H1 (cell line): ENCODE measurements around the gene SH3BGRL. TPM values are rescaled to one million over a fixed set of nuclear protein-coding genes. Genes with fewer than 3 reads are reported as not detected.

ENCODE experiments used
- CTCF ChIA-PET: fragments of 300-600 bp; sonication (Branson Sonifier 250); formaldehyde crosslinking; loops from one replicate; lab custom pipeline; 2021; ENCODE audit not compliant: partially characterized antibody; lab: Charles Lee
- POLR2A ChIA-PET: fragments of 300-600 bp; sonication (Branson Sonifier 250); formaldehyde crosslinking; loops from one replicate; lab custom pipeline; 2021; ENCODE audit warnings: inconsistent platforms; ENCODE audit not compliant: partially characterized antibody; lab: Charles Lee
- DNase-seq, 2 experiments: peaks; one replicate each; pipeline versions ENCODE4 v3.0.0 to v3.0.0-alpha.2; 2010 to 2022; ENCODE audit warnings: low spot score in 2 of 2, low read depth in 1 of 2, mixed read lengths in 1 of 2
- FAIRE-seq: peaks from 2 replicates; lab custom pipeline; 2011; peaks lifted over from hg19 to GRCh38; lab: Jason Lieb, UNC
- H2AFZ ChIP-seq: 2 replicates; pipeline ENCODE4 v1.8.1; 2012; ENCODE audit warnings: low read length, inconsistent platforms
- H2AK5ac ChIP-seq: 2 replicates; pipeline ENCODE4 v1.6.1; 2013; ENCODE audit warnings: low read depth, low read length
- H2BK120ac ChIP-seq: replicated peaks from 2 replicates; pipeline ENCODE3; 2013; ENCODE audit warnings: low read depth, low read length, inconsistent platforms
- H2BK12ac ChIP-seq: 2 replicates; pipeline ENCODE4 v1.6.1; 2013; ENCODE audit warnings: low read depth, low read length
- H2BK15ac ChIP-seq: 2 replicates; pipeline ENCODE4 v1.6.1; 2013; ENCODE audit warnings: low read length
- H2BK20ac ChIP-seq: 2 replicates; pipeline ENCODE4 v1.6.1; 2013; ENCODE audit warnings: low read length
- H2BK5ac ChIP-seq: 2 replicates; pipeline ENCODE4 v1.6.1; 2013; ENCODE audit warnings: low read depth, low read length
- H3K14ac ChIP-seq: 2 replicates; pipeline ENCODE4 v1.6.1; 2013; ENCODE audit warnings: inconsistent platforms; ENCODE audit not compliant: insufficient read length
- H3K18ac ChIP-seq: 2 replicates; pipeline ENCODE4 v1.6.1; 2013; ENCODE audit warnings: low read length; ENCODE audit errors: extremely low read depth
- H3K23ac ChIP-seq: 2 replicates; pipeline ENCODE4 v1.6.1; 2013; ENCODE audit warnings: inconsistent platforms; ENCODE audit not compliant: insufficient read length
- H3K23me2 ChIP-seq: 2 replicates; pipeline ENCODE4 v1.6.1; 2013; ENCODE audit warnings: low read depth, low read length
- H3K27ac ChIP-seq: 2 replicates; pipeline ENCODE4 v1.6.1; 2011; ENCODE audit warnings: low read depth, low read length, inconsistent platforms
- H3K27me3 ChIP-seq, 4 experiments: replicated peaks in 1 of 4; 1 replicate in 1 of 4; 2 replicates in 3 of 4; pipeline versions ENCODE4 v1.6.1 to v1.8.1; 2011 to 2013; ENCODE audit warnings: low read length in 3 of 4, mild to moderate bottlenecking in 3 of 4, inconsistent platforms in 2 of 4, mixed read lengths in 2 of 4, moderate library complexity in 1 of 4; ENCODE audit not compliant: control insufficient read depth in 3 of 4, insufficient read depth in 3 of 4; ENCODE audit errors: extremely low read depth in 1 of 4
- H3K36me3 ChIP-seq, 4 experiments: 2 replicates each; pipeline versions ENCODE4 v1.6.1 to v1.8.1; 2011 to 2013; ENCODE audit warnings: mild to moderate bottlenecking in 4 of 4, low read length in 3 of 4, moderate library complexity in 2 of 4, control low read depth in 1 of 4, inconsistent platforms in 1 of 4; ENCODE audit not compliant: insufficient read depth in 4 of 4, control insufficient read depth in 2 of 4
- H3K4ac ChIP-seq: replicated peaks from 2 replicates; pipeline ENCODE3; 2013; ENCODE audit warnings: low read length, low read depth, mixed read lengths, inconsistent platforms; ENCODE audit not compliant: insufficient read length
- H3K4me1 ChIP-seq, 4 experiments: replicated peaks in 1 of 4; 1 replicate in 1 of 4; 2 replicates in 3 of 4; pipeline versions ENCODE4 v1.6.1 to v1.8.1; 2011 to 2013; ENCODE audit warnings: low read length in 3 of 4, inconsistent platforms in 2 of 4, mixed read lengths in 1 of 4; ENCODE audit not compliant: insufficient read depth in 4 of 4, control insufficient read depth in 3 of 4
- H3K4me2 ChIP-seq, 2 experiments: 2 replicates each; pipeline versions ENCODE4 v1.6.1 to v1.8.1; 2011 to 2013; ENCODE audit warnings: low read depth in 2 of 2, low read length in 2 of 2, control low read depth in 1 of 2, inconsistent platforms in 1 of 2, mild to moderate bottlenecking in 1 of 2; ENCODE audit not compliant: insufficient read depth in 1 of 2
- H3K4me3 ChIP-seq, 4 experiments: fragments of 200-600, 300-600 bp in 1 of 4; sonication (generic), shearing (Covaris generic), sonication (Bioruptor Twin) in 1 of 4; 2 replicates each; pipeline versions ENCODE4 v1.5.1 to v1.8.1; 2011 to 2016; ENCODE audit warnings: low read length in 4 of 4, low read depth in 3 of 4, control low read depth in 2 of 4, inconsistent platforms in 2 of 4, mild to moderate bottlenecking in 2 of 4, mixed read lengths in 1 of 4, moderate library complexity in 1 of 4; ENCODE audit not compliant: insufficient read depth in 2 of 4; ENCODE audit errors: extremely low read depth in 1 of 4
- H3K56ac ChIP-seq: replicated peaks from 2 replicates; pipeline ENCODE3; 2013; ENCODE audit warnings: low read depth, mild to moderate bottlenecking, mixed read lengths, low read length, inconsistent platforms; ENCODE audit not compliant: insufficient read length
- H3K79me1 ChIP-seq: 2 replicates; pipeline ENCODE4 v1.6.1; 2013; ENCODE audit warnings: low read depth, low read length, control low read depth
- H3K79me2 ChIP-seq, 2 experiments: 2 replicates each; pipeline versions ENCODE4 v1.6.1 to v1.8.1; 2012 to 2013; ENCODE audit warnings: low read length in 2 of 2, mild to moderate bottlenecking in 2 of 2, inconsistent platforms in 1 of 2; ENCODE audit not compliant: insufficient read depth in 2 of 2, control insufficient read depth in 1 of 2
- H3K9ac ChIP-seq, 4 experiments: replicated peaks in 1 of 4; 1 replicate in 1 of 4; 2 replicates in 3 of 4; pipeline versions ENCODE4 v1.6.1 to v1.8.1; 2011 to 2013; ENCODE audit warnings: low read depth in 3 of 4, low read length in 3 of 4, control low read depth in 2 of 4, mild to moderate bottlenecking in 2 of 4, moderate library complexity in 2 of 4, inconsistent platforms in 1 of 4; ENCODE audit errors: extremely low read depth in 1 of 4
- H3K9me3 ChIP-seq, 2 experiments: 2 replicates each; pipeline versions ENCODE4 v1.6.1 to v1.8.1; 2012 to 2013; ENCODE audit warnings: mild to moderate bottlenecking in 2 of 2, moderate library complexity in 2 of 2, control low read depth in 1 of 2, inconsistent platforms in 1 of 2, low read depth in 1 of 2, low read length in 1 of 2, mixed read lengths in 1 of 2; ENCODE audit not compliant: insufficient read depth in 2 of 2
- H4K20me1 ChIP-seq, 2 experiments: replicated peaks in 1 of 2; 2 replicates each; pipeline versions ENCODE3 to v1.8.1; 2011 to 2013; ENCODE audit warnings: inconsistent platforms in 2 of 2, low read length in 2 of 2, mild to moderate bottlenecking in 1 of 2; ENCODE audit not compliant: insufficient read depth in 2 of 2, control insufficient read depth in 1 of 2
- H4K5ac ChIP-seq: 2 replicates; pipeline ENCODE4 v1.6.1; 2013; ENCODE audit warnings: low read length, low read depth, mixed read lengths, inconsistent platforms; ENCODE audit not compliant: insufficient read length
- H4K8ac ChIP-seq: 2 replicates; pipeline ENCODE4 v1.8.0; 2013; ENCODE audit warnings: mild to moderate bottlenecking, moderate library complexity, low read length, inconsistent platforms; ENCODE audit not compliant: insufficient read depth; ENCODE audit errors: extremely low read depth
- H4K91ac ChIP-seq: replicated peaks from 2 replicates; pipeline ENCODE3; 2013; ENCODE audit warnings: low read length, mixed read lengths, inconsistent platforms; ENCODE audit not compliant: insufficient read length
- CTBP2 ChIP-seq: IDR thresholded peaks from 2 replicates; pipeline ENCODE4 v1.7.0; 2011; ENCODE audit warnings: borderline replicate concordance, mild to moderate bottlenecking, moderate library complexity, mixed read lengths, low read length; ENCODE audit not compliant: insufficient read depth, insufficient read length
- KDM4A ChIP-seq: IDR thresholded peaks from one replicate; pipeline ENCODE4 v1.7.1; 2012; ENCODE audit warnings: low read depth, mild to moderate bottlenecking, moderate library complexity, low read length, inconsistent platforms; ENCODE audit not compliant: severe bottlenecking
- MAFK ChIP-seq: IDR thresholded peaks from 2 replicates; pipeline ENCODE4 v1.6.1; 2012; ENCODE audit warnings: low read depth, mild to moderate bottlenecking, improper control_type of control experiment, low read length
- NANOG ChIP-seq: IDR thresholded peaks from 2 replicates; pipeline ENCODE4 v1.6.1; 2011; ENCODE audit warnings: low read length, low read depth, mild to moderate bottlenecking, inconsistent platforms; ENCODE audit not compliant: insufficient read depth, poor library complexity, severe bottlenecking
- RAD21 ChIP-seq, 2 experiments: IDR thresholded peaks in 1 of 2; conservative IDR thresholded peaks in 1 of 2; 2 replicates each; pipeline ENCODE4 v1.6.1; 2011; ENCODE audit warnings: low read depth in 2 of 2, low read length in 2 of 2, improper control_type of control experiment in 1 of 2, inconsistent platforms in 1 of 2, mild to moderate bottlenecking in 1 of 2, moderate library complexity in 1 of 2
- TAF7 ChIP-seq: optimal IDR thresholded peaks from 2 replicates; pipeline ENCODE3; 2011; ENCODE audit warnings: low read depth, mild to moderate bottlenecking, inconsistent platforms, low read length, moderate library complexity, borderline replicate concordance
- WGBS, 2 experiments: shearing (Covaris generic) in 1 of 2; methylation state at CpG; one replicate each; pipeline versions ENCODE4 v1.1.6 to v1.1.7; 2013 to 2015; ENCODE audit warnings: low lambda C conversion rate in 2 of 2, mixed read lengths in 2 of 2, inconsistent platforms in 1 of 2, low coverage in 1 of 2, missing lambda C conversion rate in 1 of 2; ENCODE audit not compliant: insufficient replicate concordance in 2 of 2, insufficient coverage in 1 of 2, insufficient read length in 1 of 2; ENCODE audit errors: extremely low coverage in 1 of 2, missing lambda C conversion rate in 1 of 2; 5-methylcytosine and 5-hydroxymethylcytosine counted together
- polyA plus RNA-seq, 7 experiments: library from polyadenylated mRNA; depleted of rRNA in 3 of 7; stranded (reverse) in 5 of 7; unstranded in 2 of 7; fragments of >200 nt in 5 of 7; fragments of 200-250 nt in 2 of 7; gene quantifications; 1 replicate in 5 of 7; 2 replicates in 1 of 7; 4 replicates in 1 of 7; pipeline versions ENCODE4 v1.2.1 to v1.2.3, GENCODE V29; 2011 to 2013; ENCODE audit warnings: missing spikeins in 2 of 7, mixed read lengths in 2 of 7
- total RNA-seq: library from RNA; stranded (reverse); fragmentation: NEBNext Ultra II Directional; extraction: Animal tissue kit (Norgen Biotek cat#: 25700); gene quantifications from 2 replicates; pipeline ENCODE4 v1.2.1, GENCODE V29; 2021
- TF ChIP-seq, protein P1 (sequence below): IDR thresholded peaks from 2 replicates; pipeline ENCODE4 v1.6.1; 2012; ENCODE audit warnings: inconsistent platforms
- TF ChIP-seq, protein P2 (sequence below), 3 experiments: IDR thresholded peaks; 1 replicate in 2 of 3; 2 replicates in 1 of 3; pipeline versions ENCODE4 v1.5.1 to v1.6.1; 2011; ENCODE audit warnings: low read length in 3 of 3, mild to moderate bottlenecking in 3 of 3, inconsistent platforms in 2 of 3, low read depth in 1 of 3, moderate library complexity in 1 of 3; ENCODE audit not compliant: insufficient read depth in 1 of 3; ENCODE audit errors: control extremely low read depth in 1 of 3
- TF ChIP-seq, protein P3 (sequence below): IDR thresholded peaks from 2 replicates; pipeline ENCODE4 v1.6.1; 2012; ENCODE audit warnings: inconsistent platforms

SH3BGRL gene
- total and polyA plus RNA-seq, 2 of the 8 experiments (the other 6 are each of a cell fraction or from before 2014, with no cell fraction given): 36.3 to 49.6 TPM

DNA sequence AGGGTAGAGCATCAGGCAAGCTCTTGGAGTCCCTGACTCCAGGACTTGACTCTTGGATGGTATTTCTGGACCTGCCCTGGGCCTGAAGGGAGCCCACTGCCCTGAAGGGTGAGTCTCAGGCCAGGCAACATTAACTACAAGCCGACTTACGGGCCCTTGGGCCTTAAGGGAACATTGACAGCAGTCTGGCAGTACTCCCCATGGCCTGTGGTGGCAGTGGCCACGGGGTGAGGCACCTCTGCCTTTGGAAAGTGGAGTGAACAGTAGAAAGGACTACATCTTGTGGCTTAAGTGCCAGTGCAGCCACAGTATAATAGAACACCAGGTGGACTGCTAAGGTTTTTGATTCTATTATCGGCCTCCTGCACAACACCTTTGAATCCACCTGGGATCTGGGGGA lies 36.3 kb downstream of the SH3BGRL start:
- H3K4ac ChIP-seq: no peak overlapping the region
- H3K4me1 ChIP-seq: no peaks in the 10 kb centered on the region
- H3K36me3 ChIP-seq: no peaks in the 10 kb centered on the region
- H3K4me2 ChIP-seq: no peak overlapping the region
- no peak overlapping the region for H2BK20ac ChIP-seq
- TF ChIP-seq, protein P1, sequence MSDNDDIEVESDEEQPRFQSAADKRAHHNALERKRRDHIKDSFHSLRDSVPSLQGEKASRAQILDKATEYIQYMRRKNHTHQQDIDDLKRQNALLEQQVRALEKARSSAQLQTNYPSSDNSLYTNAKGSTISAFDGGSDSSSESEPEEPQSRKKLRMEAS: no peak
- 0 out of 4 replicates have a peak, but pooled peaks of 1 of the 2 experiments have one; percentile 16 for TF ChIP-seq RAD21 (IDR thresholded peaks at IDR 0.05 in 1 of 2, conservative IDR thresholded peaks at IDR 0.05 in 1 of 2; ENCODE audit: low read depth in 2 of 2, low read length in 2 of 2)
- no peak for TF ChIP-seq CTBP2
- TF ChIP-seq, protein P2, sequence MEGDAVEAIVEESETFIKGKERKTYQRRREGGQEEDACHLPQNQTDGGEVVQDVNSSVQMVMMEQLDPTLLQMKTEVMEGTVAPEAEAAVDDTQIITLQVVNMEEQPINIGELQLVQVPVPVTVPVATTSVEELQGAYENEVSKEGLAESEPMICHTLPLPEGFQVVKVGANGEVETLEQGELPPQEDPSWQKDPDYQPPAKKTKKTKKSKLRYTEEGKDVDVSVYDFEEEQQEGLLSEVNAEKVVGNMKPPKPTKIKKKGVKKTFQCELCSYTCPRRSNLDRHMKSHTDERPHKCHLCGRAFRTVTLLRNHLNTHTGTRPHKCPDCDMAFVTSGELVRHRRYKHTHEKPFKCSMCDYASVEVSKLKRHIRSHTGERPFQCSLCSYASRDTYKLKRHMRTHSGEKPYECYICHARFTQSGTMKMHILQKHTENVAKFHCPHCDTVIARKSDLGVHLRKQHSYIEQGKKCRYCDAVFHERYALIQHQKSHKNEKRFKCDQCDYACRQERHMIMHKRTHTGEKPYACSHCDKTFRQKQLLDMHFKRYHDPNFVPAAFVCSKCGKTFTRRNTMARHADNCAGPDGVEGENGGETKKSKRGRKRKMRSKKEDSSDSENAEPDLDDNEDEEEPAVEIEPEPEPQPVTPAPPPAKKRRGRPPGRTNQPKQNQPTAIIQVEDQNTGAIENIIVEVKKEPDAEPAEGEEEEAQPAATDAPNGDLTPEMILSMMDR (IDR thresholded peaks at IDR 0.05; ENCODE audit: control extremely low read depth in 1 of 3, insufficient read depth in 1 of 3, low read depth in 1 of 3, low read length in 3 of 3): peak in 2 of 3 experiments; percentile 13 to 22; a peak in 2 of 4 replicates
- TF ChIP-seq, protein P3, sequence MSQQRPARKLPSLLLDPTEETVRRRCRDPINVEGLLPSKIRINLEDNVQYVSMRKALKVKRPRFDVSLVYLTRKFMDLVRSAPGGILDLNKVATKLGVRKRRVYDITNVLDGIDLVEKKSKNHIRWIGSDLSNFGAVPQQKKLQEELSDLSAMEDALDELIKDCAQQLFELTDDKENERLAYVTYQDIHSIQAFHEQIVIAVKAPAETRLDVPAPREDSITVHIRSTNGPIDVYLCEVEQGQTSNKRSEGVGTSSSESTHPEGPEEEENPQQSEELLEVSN: no peak
- no peak for TF ChIP-seq KDM4A
- TF ChIP-seq NANOG: no peak
- no peak for TF ChIP-seq TAF7
- no peak for TF ChIP-seq MAFK
- no peak overlapping the region for H3K23ac ChIP-seq
- FAIRE-seq (no peak), DNase-seq (no peak)
- H3K18ac ChIP-seq: no peak overlapping the region
- no peak overlapping the region for H3K56ac ChIP-seq
- no peaks in the 10 kb centered on the region for H3K27me3 ChIP-seq
- no peaks in the 10 kb centered on the region; a peak in 1 of 4 replicates for H3K79me2 ChIP-seq
- H3K79me1 ChIP-seq: no peaks in the 10 kb centered on the region
- POLR2A ChIA-PET: interaction anchor here (1.0 kb wide), 1 partner anchor 22 kb away, joined by 3 read pairs; no protein-coding TSS in a partner anchor
- H3K27ac ChIP-seq: no peak overlapping the region
- H4K5ac ChIP-seq: no peak overlapping the region
- H2BK15ac ChIP-seq: no peak overlapping the region
- H4K8ac ChIP-seq: no peak overlapping the region
- H3K4me3 ChIP-seq: no peak overlapping the region
- H3K23me2 ChIP-seq: no peaks in the 10 kb centered on the region
- H3K9me3 ChIP-seq: no peaks in the 10 kb centered on the region
- CTCF ChIA-PET: no interaction called here
- H4K20me1 ChIP-seq: no peaks in the 10 kb centered on the region
- no peak overlapping the region for H3K14ac ChIP-seq
- no peak overlapping the region for H3K9ac ChIP-seq
- no peak overlapping the region for H2BK120ac ChIP-seq
- H2BK5ac ChIP-seq: no peak overlapping the region
- H2AK5ac ChIP-seq: no peak overlapping the region
- H2AFZ ChIP-seq: no peak overlapping the region
- H4K91ac ChIP-seq: no peak overlapping the region
- H2BK12ac ChIP-seq: no peak overlapping the region
- WGBS, 2 experiments: 88% methylated on average over 4 of the region's 4 CpGs; no CpG with 5 or more reads in 1 of the 2 experiments
